GM12878 (cell line): ENCODE data around the gene SRBD1. TPM values are rescaled to one million over a fixed set of nuclear protein-coding genes. Genes with fewer than 3 reads are reported as not detected.

Experiments
- ATAC-seq: fragments of 200-7000 bp; cut with Tn5 transposase; 3 replicates; pipeline ENCODE4 v1.9.1; 2020; ENCODE audit warnings: mild to moderate bottlenecking, moderate library complexity
- BruUV-seq: library from RNA; stranded (reverse); fragments of 400-500 nt; replicated peaks from 2 replicates; lab custom pipeline; 2021; lab: Mats Ljungman, UMichigan
- CTCF ChIA-PET: fragments of 300-600 bp; sonication (Branson Sonifier 250); formaldehyde crosslinking; extraction: SDS; loops from one replicate; lab custom pipeline; 2021; ENCODE audit warnings: inconsistent platforms; lab: Yijun Ruan, JAX
- POLR2A ChIA-PET: fragments of 350-600 bp; formaldehyde crosslinking; extraction: SDS; loops from one replicate; lab custom pipeline; 2021; ENCODE audit warnings: inconsistent platforms; lab: Charles Lee
- RAD21 ChIA-PET: fragments of 300-600 bp; sonication (Branson Sonifier 250); formaldehyde crosslinking; loops from one replicate; lab custom pipeline; 2023; ENCODE audit warnings: antibody characterized with exemption; ENCODE audit not compliant: unreplicated experiment; lab: Charles Lee
- SMC1A ChIA-PET: fragments of 300-600 bp; sonication (Branson Sonifier 250); formaldehyde crosslinking; loops from one replicate; lab custom pipeline; 2023; ENCODE audit not compliant: unreplicated experiment, uncharacterized antibody; lab: Charles Lee
- DNase-seq: peaks from one replicate; pipeline ENCODE4 v3.0.0-alpha.2; 2011; ENCODE audit warnings: low read depth, low spot score
- FAIRE-seq: peaks from 3 replicates; lab custom pipeline; 2011; peaks lifted over from hg19 to GRCh38; lab: Jason Lieb, UNC
- H2AFZ ChIP-seq: 2 replicates; pipeline ENCODE4 v1.6.0; 2011; ENCODE audit warnings: low read depth, low read length, control low read depth; ENCODE audit not compliant: control insufficient read depth
- H3K27ac ChIP-seq: 2 replicates; pipeline ENCODE4 v1.5.1; 2011; ENCODE audit warnings: control low read depth; ENCODE audit not compliant: control insufficient read depth, insufficient read depth
- H3K27me3 ChIP-seq, 2 experiments: replicated peaks in 1 of 2; 2 replicates each; pipeline versions ENCODE4 v1.6.0 to v1.6.1; 2011; ENCODE audit warnings: low read length in 1 of 2; ENCODE audit not compliant: control insufficient read depth in 2 of 2, insufficient read depth in 2 of 2
- H3K36me3 ChIP-seq, 2 experiments: 2 replicates each; pipeline ENCODE4 v1.5.1; 2011; ENCODE audit warnings: low read length in 1 of 2; ENCODE audit not compliant: control insufficient read depth in 2 of 2, insufficient read depth in 2 of 2
- H3K4me1 ChIP-seq: 2 replicates; pipeline ENCODE4 v1.6.1; 2011; ENCODE audit warnings: mild to moderate bottlenecking, low read length, moderate library complexity, mixed read lengths; ENCODE audit not compliant: control insufficient read depth, insufficient read depth
- H3K4me2 ChIP-seq: 2 replicates; pipeline ENCODE4 v1.6.0; 2011; ENCODE audit warnings: control low read depth; ENCODE audit not compliant: control insufficient read depth, insufficient read depth
- H3K4me3 ChIP-seq: fragments of 200-600 bp; sonication (generic); 2 replicates; pipeline ENCODE4 v1.5.1; 2016
- H3K79me2 ChIP-seq: 2 replicates; pipeline ENCODE4 v1.6.0; 2011; ENCODE audit warnings: low read length; ENCODE audit not compliant: control insufficient read depth, insufficient read depth
- H3K9ac ChIP-seq: 2 replicates; pipeline ENCODE4 v1.8.0; 2011; ENCODE audit warnings: low read length, control low read depth, mixed read lengths; ENCODE audit not compliant: control insufficient read depth, insufficient read depth
- H3K9me3 ChIP-seq: replicated peaks from 3 replicates; pipeline ENCODE4 v1.5.1; 2011; ENCODE audit warnings: mild to moderate bottlenecking, low read length; ENCODE audit not compliant: control insufficient read depth, insufficient read depth
- H4K20me1 ChIP-seq: 2 replicates; pipeline ENCODE4 v1.6.0; 2011; ENCODE audit not compliant: control insufficient read depth, insufficient read depth
- EGR1 ChIP-seq, 2 experiments: IDR thresholded peaks; 1 replicate in 1 of 2; 2 replicates in 1 of 2; pipeline ENCODE4 v1.6.1; 2011 to 2012; ENCODE audit warnings: low read depth in 2 of 2, low read length in 2 of 2, borderline replicate concordance in 1 of 2, mild to moderate bottlenecking in 1 of 2, moderate library complexity in 1 of 2
- EZH2 ChIP-seq: IDR thresholded peaks from 2 replicates; pipeline ENCODE4 v1.6.1; 2012; ENCODE audit warnings: low read depth, mild to moderate bottlenecking, control low read depth, inconsistent platforms, low read length, borderline replicate concordance; ENCODE audit not compliant: control insufficient read depth
- JUND ChIP-seq: IDR thresholded peaks from 2 replicates; pipeline ENCODE4 v1.6.1; 2012; ENCODE audit warnings: low read depth, mild to moderate bottlenecking, low read length, improper control_type of control experiment, moderate library complexity
- KDM1A ChIP-seq: fragments of 200-600 bp; sonication (generic); IDR thresholded peaks from 2 replicates; pipeline ENCODE4 v1.6.1; 2016; ENCODE audit warnings: borderline replicate concordance
- MYB ChIP-seq: fragments of 150-350 bp; IDR thresholded peaks from 2 replicates; pipeline ENCODE4 v1.6.1; 2014; ENCODE audit warnings: mild to moderate bottlenecking, low read depth, low read length, borderline replicate concordance
- POLR2AphosphoS2 ChIP-seq: IDR thresholded peaks from 2 replicates; pipeline ENCODE4 v1.6.1; 2011; ENCODE audit warnings: low read depth, mild to moderate bottlenecking, low read length, improper control_type of control experiment, moderate library complexity
- RAD51 ChIP-seq: fragments of 450-650 bp; IDR thresholded peaks from 2 replicates; pipeline ENCODE4 v1.6.1; 2016; ENCODE audit warnings: moderate library complexity, mild to moderate bottlenecking, inconsistent platforms
- STAT1 ChIP-seq: fragments of 450-650 bp; conservative IDR thresholded peaks from 2 replicates; pipeline ENCODE4 v1.6.1; 2014; ENCODE audit warnings: antibody characterized with exemption, mild to moderate bottlenecking
- ZNF24 ChIP-seq: fragments of 450-650 bp; IDR thresholded peaks from 2 replicates; pipeline ENCODE4 v1.6.1; 2017; ENCODE audit warnings: antibody characterized with exemption, mild to moderate bottlenecking
- WGBS: methylation state at CpG from one replicate; pipeline ENCODE4 v1.1.6; 2016; ENCODE audit warnings: low lambda C conversion rate; ENCODE audit not compliant: insufficient replicate concordance, insufficient coverage; ENCODE audit errors: missing lambda C conversion rate; 5-methylcytosine and 5-hydroxymethylcytosine counted together
- in situ Hi-C: fragments of 300-500 bp; cut with MboI; formaldehyde crosslinking; loops from 9 replicates; pipeline ENCODE4 v1.14.3; 2018; ENCODE audit warnings: mixed read lengths
- intact Hi-C: fragments of 100-400 bp; cut with micrococcal nuclease; formaldehyde crosslinking; loops from one replicate; pipeline ENCODE4 v1.14.2; 2022; ENCODE audit not compliant: unreplicated experiment
- polyA plus RNA-seq, 11 experiments: library from polyadenylated mRNA; depleted of rRNA in 4 of 11; unstranded in 6 of 11; stranded (reverse) in 5 of 11; fragments of >200 nt; fragmentation: Nextera tagmentation in 4 of 11; fragmentation: Illumina TruSeq in 1 of 11; extraction: Ambion mirVana in 4 of 11; extraction: Trizol in 1 of 11; gene quantifications; 1 replicate in 1 of 11; 2 replicates in 10 of 11; pipeline versions ENCODE4 v1.2.1 to v1.2.3, GENCODE V29; 2011 to 2016; ENCODE audit warnings: inconsistent platforms in 2 of 11, missing spikeins in 2 of 11, low read depth in 1 of 11
- total RNA-seq, 4 experiments: library from RNA; depleted of rRNA in 3 of 4; stranded (reverse); fragments of >200 nt in 3 of 4; fragmentation: Illumina TruSeq in 1 of 4; extraction: Trizol in 1 of 4; gene quantifications; 2 replicates each; pipeline versions ENCODE4 v1.2.1 to v1.2.3, GENCODE V29; 2013 to 2021

SRBD1 gene
- total and polyA plus RNA-seq, 10 of the 15 experiments (the other 5 are each of a cell fraction or from before 2014, with no cell fraction given), result 9.7 to 33.1 (median 20.1) TPM

GRCh38 chr2:45631319-45631718 lies 20.3 kb upstream of the SRBD1 start:
- no peak overlapping the region for H3K4me2 ChIP-seq
- no peak overlapping the region for H3K4me3 ChIP-seq
- H3K27me3 ChIP-seq, result peaks cover 0 to 7% of the 10 kb centered on the region in 2 experiments; a peak in 1 of 4 replicates
- no peaks in the 10 kb centered on the region for H3K9me3 ChIP-seq
- H3K27ac ChIP-seq, result no peak overlapping the region
- H2AFZ ChIP-seq, result no peak overlapping the region
- in situ Hi-C loops (loop anchor here (10.0 to 25.0 kb wide), 2 partner anchors 647 to 731 kb away; no protein-coding TSS in a partner anchor), intact Hi-C loops (loop anchor here (10.0 kb wide), 1 partner anchor 823 kb away; no protein-coding TSS in a partner anchor)
- CTCF ChIA-PET, result no interaction called here
- no peaks in the 10 kb centered on the region for H3K79me2 ChIP-seq
- H4K20me1 ChIP-seq, result 0 out of 2 replicates have a peak, but pooled peaks cover 2% of the 10 kb centered on the region
- no peak overlapping the region for H3K9ac ChIP-seq
- no peaks in the 10 kb centered on the region for H3K4me1 ChIP-seq
- TF ChIP-seq EZH2 (no peak), POLR2AphosphoS2 (no peak), RAD51 (no peak), KDM1A (no peak), EGR1 (IDR thresholded peaks at IDR 0.05; ENCODE audit: borderline replicate concordance in 1 of 2, low read depth in 2 of 2, low read length in 2 of 2) (no peak), STAT1 (no peak), MYB (no peak), JUND (no peak), ZNF24 (no peak)
- TF ChIP-seq, all 136 proteins: peak for 0
- H3K36me3 ChIP-seq, result no peaks in the 10 kb centered on the region
- BruUV-seq, result no TSS peak
- DNase-seq, result no peak
- RAD21 ChIA-PET, result no interaction called here
- WGBS, result 49% methylated on average over 3 of the region's 3 CpGs
- SMC1A ChIA-PET, result no interaction called here
- POLR2A ChIA-PET, result no interaction called here
- no peak for FAIRE-seq
- ATAC-seq, result no peak
